ENCODE data around the gene SCARB1. TPM values are rescaled to one million over a fixed set of nuclear protein-coding genes. Genes with fewer than 3 reads are reported as not detected.
A peak's percentile ranks its signal among the peaks of the same experiment; 100 is the strongest.

SCARB1 gene
- total and polyA plus RNA-seq, 2 donors (not counting 3 experiments of a cell fraction or from before 2014, with no cell fraction given): 125 to 141 TPM

DNA sequence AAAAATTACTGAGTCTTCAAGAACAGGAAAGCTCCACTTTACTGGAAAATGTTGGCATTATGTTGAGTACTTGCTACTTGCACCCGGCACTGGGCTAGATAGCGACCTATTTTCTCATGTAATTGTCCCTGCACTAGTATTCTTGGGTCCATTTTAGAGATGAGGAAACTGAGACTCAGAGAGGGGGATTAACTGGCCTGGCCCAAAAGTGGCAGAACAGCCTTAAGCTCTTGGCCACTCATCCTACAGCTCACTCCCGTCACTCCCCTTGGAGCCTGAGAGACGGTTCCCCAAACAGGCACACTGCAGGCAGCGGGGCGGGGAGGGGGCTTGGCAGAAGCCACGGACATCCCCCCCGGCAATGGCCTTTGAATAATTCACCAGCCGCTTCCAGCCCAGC is 113.9 kb downstream of the SCARB1 start:
- Histone ChIP-seq H2AFZ (ENCODE audit: low read depth, low read length) (no peak overlapping the region), H3K9ac (replicated peaks; ENCODE audit: extremely low read depth, insufficient read depth, low read length) (no peak overlapping the region), H3K36me3 (ENCODE audit: control insufficient read depth in 2 of 2, extremely low read depth in 1 of 2, insufficient read depth in 2 of 2, low read length in 2 of 2) (no peaks in the 10 kb centered on the region), H3K79me2 (ENCODE audit: control insufficient read depth, insufficient read depth, low read length) (no peaks in the 10 kb centered on the region), H3K9me3 (replicated peaks; ENCODE audit: control insufficient read depth, insufficient read depth, low read length) (no peaks in the 10 kb centered on the region), H3K27ac (ENCODE audit: insufficient read depth, low read depth, low read length) (no peak overlapping the region), H3K4me2 (ENCODE audit: insufficient read depth, low read length) (no peak overlapping the region), H3K4me1 (ENCODE audit: control insufficient read depth, extremely low read depth, insufficient read depth, low read length) (peaks cover 23% of the 10 kb centered on the region), H3K4me3 (replicated peaks in 1 of 3; ENCODE audit: insufficient read depth in 1 of 3, low read depth in 1 of 3, low read length in 3 of 3) (no peak overlapping the region), H3K9me1 (replicated peaks; ENCODE audit: control insufficient read depth, extremely low read depth, insufficient read depth, low read length) (no peaks in the 10 kb centered on the region), H3K27me3 (ENCODE audit: control insufficient read depth in 2 of 2, insufficient read depth in 2 of 2, low read length in 2 of 2) (peaks cover 0 to 4% of the 10 kb centered on the region in 2 experiments), H4K20me1 (replicated peaks; ENCODE audit: control insufficient read depth, extremely low read depth, insufficient read depth, low read length) (no peaks in the 10 kb centered on the region)
- ChIA-PET POLR2A (no interaction called here), CTCF (interaction anchor here (0.5 to 0.7 kb wide), 2 partner anchors 268 to 370 kb away, joined by 3 read pairs; no protein-coding TSS in a partner anchor)
- DNase-seq (ENCODE audit: low read depth, low spot score) (no peak), FAIRE-seq (no peak)
- BruUV-seq (replicated peaks): no TSS peak
- dilution Hi-C loops (cut with MboI; ENCODE audit: extremely low pct_ligation_motif_present, low sequenced_read_pairs): no loop called here
- intact Hi-C loops (cut with micrococcal nuclease): loop anchor here (5.0 kb wide), 3 partner anchors 167 to 362 kb away; partner anchors contain the start of gene NCOR2
- TF ChIP-seq, protein P1, sequence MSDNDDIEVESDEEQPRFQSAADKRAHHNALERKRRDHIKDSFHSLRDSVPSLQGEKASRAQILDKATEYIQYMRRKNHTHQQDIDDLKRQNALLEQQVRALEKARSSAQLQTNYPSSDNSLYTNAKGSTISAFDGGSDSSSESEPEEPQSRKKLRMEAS (IDR thresholded peaks at IDR 0.05; ENCODE audit: insufficient read depth, insufficient read length): no peak

DNA sequence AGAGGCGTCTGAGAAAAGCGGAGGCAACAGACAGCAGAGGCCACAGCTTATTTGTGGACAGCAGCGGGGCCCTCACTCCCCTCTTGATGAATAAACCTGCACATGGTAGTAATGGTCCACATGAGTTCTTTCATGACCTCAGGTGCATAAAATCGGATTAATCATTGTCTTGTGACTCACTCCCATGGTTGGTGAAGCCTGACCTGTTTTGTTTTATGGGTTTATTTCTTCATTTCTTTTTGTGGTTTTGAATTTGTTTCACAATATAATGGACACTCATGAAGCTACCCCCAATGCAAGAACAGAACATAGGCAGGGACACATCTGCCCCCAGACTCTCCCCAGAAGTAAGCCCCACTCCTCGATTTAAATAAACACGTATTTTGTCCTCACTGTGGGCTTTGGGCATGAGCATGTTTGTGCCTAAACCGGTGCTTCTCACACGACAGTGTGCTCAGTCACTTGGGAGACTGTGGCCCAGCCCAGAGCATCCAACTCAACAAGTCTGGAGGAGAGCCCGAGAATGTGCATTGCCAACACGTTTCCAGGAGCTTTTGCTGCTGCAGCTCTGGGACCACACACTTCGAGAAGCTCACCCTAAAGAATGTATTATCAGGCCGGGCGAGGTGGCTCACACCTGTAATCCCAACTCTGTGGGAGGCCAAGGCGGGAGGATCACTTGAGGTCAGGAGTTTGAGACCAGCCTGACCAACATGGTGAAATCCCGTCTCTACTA is 116.1 kb downstream of the SCARB1 start:
- peak; percentile 25 for DNase-seq (ENCODE audit: low read depth, low spot score)

More for the DNA sequence above, 116.1 kb downstream of the SCARB1 start:
- Histone ChIP-seq H3K36me3 (ENCODE audit: control insufficient read depth in 2 of 2, extremely low read depth in 1 of 2, insufficient read depth in 2 of 2, low read length in 2 of 2) (no peaks in the 10 kb centered on the region), H3K27ac (ENCODE audit: insufficient read depth, low read depth, low read length) (no peak overlapping the region), H3K9ac (replicated peaks; ENCODE audit: extremely low read depth, insufficient read depth, low read length) (no peak overlapping the region), H3K4me1 (ENCODE audit: control insufficient read depth, extremely low read depth, insufficient read depth, low read length) (peaks cover 23% of the 10 kb centered on the region), H3K9me1 (replicated peaks; ENCODE audit: control insufficient read depth, extremely low read depth, insufficient read depth, low read length) (no peaks in the 10 kb centered on the region), H3K4me2 (ENCODE audit: insufficient read depth, low read length) (no peak overlapping the region), H3K27me3 (ENCODE audit: control insufficient read depth in 2 of 2, insufficient read depth in 2 of 2, low read length in 2 of 2) (no peaks in the 10 kb centered on the region), H4K20me1 (replicated peaks; ENCODE audit: control insufficient read depth, extremely low read depth, insufficient read depth, low read length) (no peaks in the 10 kb centered on the region), H2AFZ (ENCODE audit: low read depth, low read length) (no peak overlapping the region), H3K4me3 (replicated peaks in 1 of 3; ENCODE audit: insufficient read depth in 1 of 3, low read depth in 1 of 3, low read length in 3 of 3) (no peak overlapping the region), H3K79me2 (ENCODE audit: control insufficient read depth, insufficient read depth, low read length) (no peaks in the 10 kb centered on the region), H3K9me3 (replicated peaks; ENCODE audit: control insufficient read depth, insufficient read depth, low read length) (no peaks in the 10 kb centered on the region)
- TF ChIP-seq EZH2 (IDR thresholded peaks at IDR 0.05; ENCODE audit: borderline replicate concordance, low read depth, low read length, severe bottlenecking) (no peak), FOS (IDR thresholded peaks at IDR 0.05; ENCODE audit: borderline replicate concordance, insufficient read depth, low read length) (peak; percentile 60), JUN (IDR thresholded peaks at IDR 0.05; ENCODE audit: borderline replicate concordance, insufficient read depth, insufficient read length, low read depth) (peak; percentile 3)
- peak; percentile 83 for FAIRE-seq
- BruUV-seq (replicated peaks): no TSS peak
- dilution Hi-C loops (cut with MboI; ENCODE audit: extremely low pct_ligation_motif_present, low sequenced_read_pairs): no loop called here
- ChIA-PET CTCF (interaction anchor here (2.7 kb wide), 1 partner anchor 18 kb away, joined by 17 read pairs; no protein-coding TSS in a partner anchor), POLR2A (interaction anchor here (0.7 kb wide), 1 partner anchor 121 kb away, joined by 3 read pairs; no protein-coding TSS in a partner anchor)
- intact Hi-C loops (cut with micrococcal nuclease): loop anchor here (2.0 to 5.0 kb wide), 4 partner anchors 165 to 360 kb away; partner anchors contain the start of gene NCOR2
